HG02759 (cell line): ENCODE results near the gene ST6GALNAC3.
"Not testable (repeated sequence)": the region's sequence is repeated elsewhere in the genome, so short reads cannot be mapped to it uniquely, and the experiment has no call there.

Source experiments
- ATAC-seq: cut with Tn5 transposase; IDR thresholded peaks from one replicate; pipeline ENCODE4 v1.9.1; 2021; ENCODE audit warnings: mild to moderate bottlenecking, moderate library complexity; ENCODE audit not compliant: unreplicated experiment

Gene ST6GALNAC3

DNA sequence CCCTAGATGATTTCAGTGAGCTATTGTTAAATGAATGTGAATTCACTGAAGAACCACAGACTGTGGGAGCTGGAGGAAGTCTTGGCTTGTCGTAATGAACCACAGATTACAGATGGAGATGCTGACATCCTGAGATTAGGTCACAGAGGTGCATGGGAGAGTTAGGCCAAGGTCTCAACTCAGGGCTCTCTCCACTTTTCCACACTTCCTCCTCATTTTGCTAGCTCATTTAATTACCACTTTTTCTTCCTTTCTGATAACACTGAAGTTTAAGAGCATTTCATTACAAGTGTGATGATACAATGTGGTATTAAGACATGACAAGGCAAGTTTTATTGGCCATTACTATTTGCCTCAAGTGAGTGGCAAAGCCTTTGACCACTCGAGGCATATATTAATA lies 30.8 kb downstream of the ST6GALNAC3 start:
- no peak for ATAC-seq

DNA sequence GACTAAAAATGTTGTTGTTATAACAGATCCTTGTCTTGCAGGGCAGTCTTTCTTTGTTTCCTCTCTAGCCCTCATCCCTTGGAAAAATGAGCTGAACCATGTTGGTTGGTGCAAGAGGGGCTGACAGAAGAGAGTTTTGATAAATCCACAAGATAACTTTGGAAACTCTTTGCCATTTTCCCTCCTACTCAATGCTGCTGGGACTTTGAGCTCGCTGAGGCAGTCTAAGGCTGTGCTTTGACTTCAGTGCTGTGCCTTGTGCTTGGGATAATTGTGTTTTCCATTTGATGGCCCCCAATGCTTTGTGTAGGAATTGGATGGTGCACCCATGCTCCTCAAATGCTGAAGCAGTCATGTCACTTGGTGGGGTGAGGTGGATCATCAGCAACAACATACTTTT lies 31.7 kb downstream of the ST6GALNAC3 start:
- ATAC-seq: no peak

DNA sequence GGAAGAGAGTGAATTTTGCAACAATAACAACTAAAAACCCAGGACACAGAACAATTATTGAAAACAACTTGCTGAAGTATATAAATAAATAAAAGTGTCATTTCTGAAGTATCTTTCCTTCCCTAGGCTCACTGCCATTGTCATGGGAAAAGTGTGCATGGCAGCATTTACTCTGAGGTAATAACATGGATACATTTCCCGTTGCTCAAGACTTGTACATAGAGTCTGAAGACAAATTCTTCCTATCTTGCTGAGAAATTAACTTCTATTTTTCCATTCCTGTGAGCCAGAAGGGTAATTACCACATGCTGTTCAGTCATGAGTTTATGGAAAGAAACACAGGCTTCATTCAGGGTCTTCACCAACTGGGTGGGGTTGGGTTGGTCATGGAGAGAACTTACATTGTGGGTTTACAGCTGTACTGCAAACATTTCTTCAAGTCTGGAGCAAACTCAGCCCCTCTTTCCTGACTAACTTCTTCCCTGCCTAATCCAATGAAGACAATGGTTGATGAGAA lies 32.2 kb downstream of the ST6GALNAC3 start:
- no peak for ATAC-seq

DNA sequence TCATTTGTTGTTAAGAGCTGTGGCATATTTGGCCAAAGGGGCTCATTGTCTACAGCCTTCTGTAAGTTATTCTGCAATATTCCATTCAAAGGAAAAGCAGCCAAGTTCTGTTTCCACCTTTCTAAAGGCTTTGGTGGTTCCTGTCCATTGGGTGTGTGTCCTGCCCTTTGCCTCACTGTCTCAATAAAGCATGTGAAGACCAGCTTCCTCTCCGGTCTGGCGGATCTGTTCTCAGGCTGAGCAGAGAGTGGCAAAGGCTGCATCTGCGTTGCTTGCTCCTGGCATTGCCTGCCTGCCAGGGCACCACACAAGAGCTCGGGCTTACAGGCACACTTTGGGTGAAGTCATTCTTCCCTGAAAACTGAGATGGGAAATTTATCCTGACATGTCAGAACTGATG lies 34.9 kb downstream of the ST6GALNAC3 start:
- no peak for ATAC-seq

DNA sequence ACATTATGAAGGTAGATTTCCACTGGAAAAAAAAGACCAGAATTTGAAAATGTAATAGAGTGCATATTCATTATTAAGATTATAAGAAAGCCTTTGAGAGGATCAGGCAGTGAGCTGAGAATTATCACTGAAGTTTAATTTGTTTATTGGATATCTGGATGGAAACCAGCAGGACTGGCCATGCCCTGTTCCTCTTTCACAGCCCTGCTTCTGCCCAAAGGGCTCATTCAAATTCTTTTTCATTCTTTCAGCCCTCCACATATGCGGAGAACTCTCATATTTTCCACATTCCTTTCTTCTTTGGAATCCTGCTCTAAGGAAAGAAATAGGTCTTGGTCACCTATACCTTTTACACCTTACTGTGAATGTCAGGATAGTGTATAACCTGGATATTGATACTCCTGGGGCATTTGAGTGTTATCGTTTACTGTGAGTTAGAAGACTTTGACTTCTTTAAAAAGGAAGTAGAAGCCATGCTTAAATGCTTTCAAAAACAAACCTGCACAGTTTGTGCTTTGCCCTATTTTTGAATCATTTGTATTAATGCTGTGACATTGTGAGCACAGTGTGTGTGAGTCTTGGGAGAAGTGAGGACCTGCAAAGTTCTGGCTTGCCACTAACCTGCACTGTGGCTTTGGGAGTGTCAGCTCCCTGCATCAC lies 35.5 kb downstream of the ST6GALNAC3 start:
- no peak for ATAC-seq

DNA sequence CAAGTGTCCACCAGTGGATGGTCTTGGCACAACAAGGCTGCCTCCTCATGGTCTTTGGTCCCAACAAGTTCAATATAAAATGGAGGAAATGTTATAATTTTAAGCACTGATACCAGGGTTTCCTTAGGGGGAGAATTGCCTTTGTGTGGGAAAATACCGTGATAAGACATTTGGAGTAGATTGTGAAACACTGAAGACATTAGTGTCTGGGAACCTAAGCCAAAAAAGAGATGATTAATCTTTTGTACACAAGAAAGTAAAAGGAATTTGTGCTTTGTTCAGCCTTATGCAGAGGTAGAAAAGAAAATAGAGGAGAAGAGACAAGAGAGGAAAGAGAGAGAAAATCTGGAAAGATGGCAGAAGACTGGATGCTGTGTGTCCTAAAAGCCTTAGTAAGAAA lies 36.1 kb downstream of the ST6GALNAC3 start:
- ATAC-seq: no peak

DNA sequence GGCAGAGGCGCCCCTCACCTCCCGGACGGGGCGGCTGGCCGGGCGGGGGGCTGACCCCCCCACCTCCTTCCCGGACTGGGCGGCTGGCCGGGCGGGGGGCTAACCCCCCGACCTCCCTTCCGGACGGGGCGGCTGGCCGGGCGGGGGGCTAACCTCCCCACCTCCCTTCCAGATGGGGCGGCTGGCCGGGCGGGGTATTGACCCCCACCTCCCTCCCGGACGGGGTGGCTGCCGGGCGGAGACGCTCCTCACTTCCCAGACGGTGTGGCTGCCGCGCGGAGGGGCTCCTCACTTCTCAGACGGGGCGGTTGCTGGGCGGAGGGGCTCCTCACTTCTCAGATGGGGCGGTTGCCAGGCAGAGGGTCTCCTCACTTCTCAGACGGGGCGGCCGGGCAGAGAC lies 37.8 kb downstream of the ST6GALNAC3 start:
- ATAC-seq: not testable (repeated sequence)

DNA sequence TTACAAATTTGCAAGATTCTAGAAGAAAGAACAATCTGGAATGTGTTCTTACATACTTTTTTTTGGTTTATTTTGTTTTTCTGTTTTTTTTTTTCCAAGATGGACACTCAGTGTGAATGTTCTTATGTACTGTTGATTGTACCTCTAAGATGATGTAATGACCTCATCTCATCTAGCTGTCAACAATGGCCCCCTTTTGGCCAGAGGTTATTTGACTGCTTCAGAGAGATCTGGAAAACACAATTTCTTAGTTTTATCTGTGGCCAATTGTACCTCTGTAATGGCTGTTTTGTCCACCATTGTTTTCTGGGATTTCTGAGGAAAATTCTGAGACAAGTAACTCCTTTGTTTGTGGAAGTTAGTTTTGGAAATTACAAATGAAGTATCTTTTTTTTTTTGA lies 38.9 kb downstream of the ST6GALNAC3 start:
- ATAC-seq: no peak

DNA sequence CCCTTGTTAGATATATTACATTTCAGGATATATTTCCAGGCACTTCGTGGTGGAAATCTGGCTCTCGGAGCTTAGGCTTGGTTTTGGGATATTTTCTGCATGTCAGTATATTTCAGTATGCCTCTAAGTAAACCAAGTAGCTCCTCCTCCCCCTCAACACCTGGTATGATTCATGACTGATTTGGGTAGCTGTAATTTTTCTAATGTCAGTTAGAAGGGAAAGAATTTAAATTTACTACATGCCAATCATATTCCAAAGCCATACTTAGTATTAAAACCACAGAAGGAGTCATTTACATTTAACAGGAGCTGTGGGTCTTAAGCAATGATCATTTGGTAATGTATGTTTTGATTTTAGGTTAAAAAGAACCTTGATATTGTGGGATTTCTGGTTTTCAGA lies 40.6 kb downstream of the ST6GALNAC3 start:
- ATAC-seq: no peak

DNA sequence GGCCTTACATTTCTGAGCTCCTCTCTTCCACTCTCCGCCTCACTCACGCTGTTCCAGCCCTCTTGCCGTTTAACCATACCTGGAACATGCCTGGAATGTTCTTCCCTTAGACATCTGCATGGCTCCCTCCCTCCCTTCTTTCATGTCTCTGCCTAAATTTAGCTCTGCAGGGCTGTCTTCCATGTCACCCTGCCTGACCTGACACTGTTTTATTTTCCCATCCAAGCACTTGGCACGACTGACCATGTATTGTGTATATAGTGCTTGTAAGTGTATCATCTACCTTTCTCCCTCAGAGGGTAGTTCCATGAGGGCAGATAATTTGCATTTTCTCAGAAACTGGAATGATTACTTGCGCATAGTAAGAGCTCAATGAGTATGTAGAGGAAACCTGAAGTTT lies 47.3 kb downstream of the ST6GALNAC3 start:
- ATAC-seq: no peak

DNA sequence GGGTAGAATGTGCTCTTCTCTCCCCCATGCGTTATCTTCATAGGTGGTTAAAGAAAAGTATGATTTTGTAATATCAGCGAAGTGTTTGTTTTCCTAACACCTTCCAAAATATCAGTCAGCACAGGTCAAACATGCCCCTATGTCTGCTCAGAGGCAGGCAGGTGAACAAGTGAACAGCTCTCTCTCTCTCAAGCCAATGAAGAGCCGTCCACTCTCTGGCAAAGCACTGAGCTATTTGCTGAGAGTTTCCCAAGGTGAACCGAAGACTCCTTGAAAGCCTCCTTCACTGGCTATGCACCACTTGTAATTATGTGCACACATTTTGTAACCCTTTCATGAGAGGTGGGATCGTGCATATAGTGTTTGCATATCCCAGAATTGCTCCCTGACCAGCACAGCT lies 47.7 kb downstream of the ST6GALNAC3 start:
- no peak for ATAC-seq

DNA sequence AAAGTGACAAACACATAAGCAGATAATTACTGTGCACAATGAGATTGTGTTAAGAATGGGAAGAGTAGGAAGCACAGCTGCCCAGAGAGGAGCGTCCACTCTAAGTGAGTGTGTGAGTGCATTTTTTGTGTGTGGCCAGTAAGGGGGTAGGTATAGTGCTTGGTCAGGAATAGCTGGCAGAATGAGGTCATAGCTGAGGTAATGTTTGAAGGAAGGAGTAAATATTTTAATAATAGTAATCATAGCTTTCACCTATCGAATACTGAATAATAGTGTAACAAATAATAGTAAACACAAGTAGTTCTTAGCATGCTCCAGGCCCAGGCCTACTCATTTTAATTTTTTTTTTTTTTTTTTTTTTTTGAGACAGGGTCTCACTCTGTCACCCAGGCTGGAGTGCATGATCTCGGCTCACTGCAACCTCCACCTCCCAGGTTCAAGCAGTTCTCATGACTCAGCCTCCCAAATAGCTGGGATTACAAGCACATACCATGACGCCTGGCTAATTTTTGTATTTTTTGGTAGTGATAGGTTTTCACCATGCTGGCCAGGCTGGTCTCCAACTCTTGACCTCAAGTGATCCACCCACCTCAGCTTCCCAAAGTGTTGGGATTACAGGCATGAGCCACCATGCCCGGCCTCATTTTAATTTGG lies 49.0 kb downstream of the ST6GALNAC3 start:
- ATAC-seq: not testable (repeated sequence)

DNA sequence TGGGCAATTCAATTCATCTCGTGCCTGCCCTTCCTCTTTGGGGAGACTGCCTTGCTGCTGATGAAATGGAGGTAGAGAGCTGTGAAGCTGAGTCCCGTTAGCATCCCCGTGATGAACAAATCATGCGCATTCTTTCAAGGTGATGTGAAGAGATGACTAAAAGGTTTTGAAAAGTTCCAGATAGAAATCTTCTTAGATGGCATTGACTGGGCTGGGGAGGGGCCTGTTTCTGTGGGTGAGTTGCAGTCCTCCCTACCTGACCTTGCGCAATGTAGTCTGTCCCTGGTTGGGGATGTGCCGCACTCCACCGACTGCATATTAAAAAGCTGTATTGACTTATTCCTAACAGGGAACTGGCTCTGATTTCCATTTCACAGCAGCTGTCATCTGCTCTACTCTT lies 49.6 kb downstream of the ST6GALNAC3 start:
- ATAC-seq: no peak

DNA sequence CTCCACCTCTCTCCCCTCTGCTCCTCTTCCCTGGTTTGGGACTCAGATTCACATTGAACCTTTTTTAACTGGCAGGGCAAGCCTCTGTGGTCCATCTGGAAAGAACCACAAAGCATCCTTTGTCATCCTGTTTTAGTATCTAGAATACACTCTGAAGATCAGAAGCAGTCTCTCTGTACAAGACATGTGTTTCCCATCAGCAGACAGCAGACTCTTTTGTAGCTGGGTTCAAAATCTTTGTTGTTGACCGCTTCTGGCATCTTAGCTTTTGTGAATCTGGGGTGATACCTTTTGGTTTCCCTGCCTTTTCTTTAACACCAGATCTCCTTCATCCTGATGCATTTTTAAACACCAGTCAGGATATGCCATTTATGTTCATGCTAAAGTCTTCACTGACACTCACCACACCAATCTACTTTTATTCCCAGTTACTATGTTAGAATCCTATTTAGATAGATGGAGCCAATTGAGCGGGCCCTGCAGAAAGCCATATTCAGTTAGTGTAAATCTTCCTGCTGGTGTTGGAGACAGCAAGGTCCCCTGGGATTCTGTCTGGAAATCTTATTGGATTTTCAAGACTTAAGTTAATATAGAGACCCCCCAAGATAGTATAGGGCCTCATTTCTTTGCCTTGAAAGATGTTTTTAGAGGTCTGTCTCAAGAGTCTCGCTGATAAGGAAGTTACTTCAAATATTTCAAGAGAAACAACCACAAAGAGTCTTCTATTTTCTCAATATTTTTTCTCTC lies 51.1 kb downstream of the ST6GALNAC3 start:
- ATAC-seq: no peak

DNA sequence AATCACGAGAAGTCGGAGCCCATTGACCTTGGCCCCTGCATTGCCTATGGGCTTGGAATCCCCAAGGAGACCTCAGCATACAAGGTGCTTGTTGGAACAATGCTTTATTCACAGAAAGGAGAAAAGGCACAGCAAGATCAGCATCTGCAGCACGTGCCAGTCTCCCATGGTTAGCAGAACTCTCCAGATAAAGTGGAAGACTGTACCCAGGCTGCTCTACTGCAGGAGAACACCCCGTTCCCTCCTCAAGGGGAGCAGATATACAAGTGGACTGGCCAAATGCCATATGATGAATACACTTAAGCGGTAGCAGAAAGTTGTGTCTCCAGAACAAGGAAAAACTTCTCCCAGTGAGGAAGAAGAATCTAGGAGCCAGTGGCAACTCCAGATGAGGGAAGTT lies 53.5 kb downstream of the ST6GALNAC3 start:
- ATAC-seq: no peak

DNA sequence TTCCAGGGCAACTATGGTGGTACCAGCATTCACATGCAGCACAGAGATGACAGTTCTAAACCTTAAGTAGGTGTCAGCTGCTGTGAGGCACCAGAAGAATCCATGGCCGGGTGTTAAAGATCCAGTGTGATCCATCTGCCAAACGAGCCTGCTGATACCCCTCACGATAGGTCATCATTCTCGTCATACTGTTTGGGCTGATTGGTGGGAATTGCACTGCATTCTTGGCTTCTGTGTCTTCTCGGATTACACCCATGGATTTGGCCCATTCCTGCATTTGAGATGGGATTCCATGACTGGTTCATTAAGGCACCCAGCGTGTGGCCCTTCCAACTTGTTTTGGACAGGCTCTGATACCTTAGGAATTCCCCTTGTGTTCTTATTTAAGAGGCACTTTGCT lies 55.2 kb downstream of the ST6GALNAC3 start:
- no peak for ATAC-seq

DNA sequence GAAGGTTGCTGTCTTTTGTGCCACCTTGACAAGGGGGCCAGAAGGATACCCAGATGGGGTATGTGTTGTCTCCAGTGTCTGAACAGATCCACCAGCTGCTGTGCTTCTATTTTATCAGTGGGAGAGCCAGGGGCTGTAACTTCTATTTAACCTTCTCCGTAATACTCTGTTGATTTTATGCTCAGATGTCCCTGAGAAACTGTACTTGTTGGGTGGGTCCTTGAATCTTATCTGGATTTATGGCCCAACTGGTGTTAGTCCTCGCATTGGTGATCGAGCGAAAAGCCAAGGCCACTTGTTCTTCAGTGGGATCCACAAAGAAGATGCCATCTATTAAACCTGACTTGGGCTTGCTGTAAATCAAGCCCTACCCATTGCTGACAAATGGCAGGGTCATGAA lies 56.4 kb downstream of the ST6GALNAC3 start:
- ATAC-seq: no peak

DNA sequence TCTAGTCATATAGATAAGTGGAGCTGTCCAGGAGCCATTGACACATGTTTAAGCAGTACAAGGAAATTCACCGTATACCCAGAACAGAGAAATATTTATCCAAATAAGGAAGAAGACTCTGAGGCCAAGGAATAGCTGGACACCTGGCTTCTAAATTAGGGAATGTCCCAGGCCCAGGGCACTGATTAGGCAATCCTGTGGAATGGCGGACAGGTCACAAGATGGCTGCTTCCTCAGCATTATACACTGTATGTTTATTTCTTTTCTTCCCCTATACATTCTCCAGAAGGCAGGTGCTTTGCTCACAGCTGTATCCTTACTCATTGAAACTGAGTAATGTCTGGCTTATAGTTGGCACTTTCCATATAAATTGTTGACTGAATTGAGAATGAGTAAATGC lies 59.4 kb downstream of the ST6GALNAC3 start:
- ATAC-seq: no peak

DNA sequence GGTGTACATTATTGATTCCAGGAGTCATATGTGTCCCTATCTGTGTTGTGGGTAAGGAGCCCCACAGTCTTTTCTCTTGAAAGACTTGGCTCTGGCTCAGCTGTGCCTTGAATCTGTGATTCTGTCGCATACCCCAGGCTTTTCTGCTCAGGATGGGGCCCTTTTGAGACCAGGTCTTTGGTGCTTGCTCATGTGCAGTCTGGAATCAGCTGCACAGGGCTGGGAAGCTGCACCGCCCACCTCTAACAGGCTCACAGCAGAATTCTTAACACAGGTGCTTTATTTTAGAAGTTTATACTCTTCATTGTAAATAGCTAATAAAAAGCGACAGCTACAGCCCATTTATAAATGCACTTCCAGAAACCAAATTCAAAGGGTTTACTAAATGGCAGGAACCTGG lies 61.3 kb downstream of the ST6GALNAC3 start:
- no peak for ATAC-seq

DNA sequence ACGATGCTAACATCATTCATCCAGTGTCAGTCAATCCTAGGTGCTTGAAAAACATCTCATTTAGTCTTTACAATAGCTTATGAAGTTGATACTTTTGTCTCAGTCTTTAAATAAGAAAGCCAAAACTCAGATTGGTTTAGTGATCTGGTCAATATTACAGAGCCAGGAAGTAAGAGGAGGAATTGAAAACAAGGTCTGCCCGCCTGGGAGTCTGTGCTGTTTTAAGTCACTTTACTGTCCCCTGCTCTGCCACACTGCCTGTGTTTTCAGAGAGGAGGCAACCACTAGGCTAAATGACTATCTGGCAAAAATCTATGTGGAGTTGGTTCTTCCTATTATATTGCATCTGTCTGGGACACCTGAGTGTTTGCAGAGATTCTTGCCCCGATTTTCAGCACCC lies 62.3 kb downstream of the ST6GALNAC3 start:
- peak; percentile 58 for ATAC-seq

DNA sequence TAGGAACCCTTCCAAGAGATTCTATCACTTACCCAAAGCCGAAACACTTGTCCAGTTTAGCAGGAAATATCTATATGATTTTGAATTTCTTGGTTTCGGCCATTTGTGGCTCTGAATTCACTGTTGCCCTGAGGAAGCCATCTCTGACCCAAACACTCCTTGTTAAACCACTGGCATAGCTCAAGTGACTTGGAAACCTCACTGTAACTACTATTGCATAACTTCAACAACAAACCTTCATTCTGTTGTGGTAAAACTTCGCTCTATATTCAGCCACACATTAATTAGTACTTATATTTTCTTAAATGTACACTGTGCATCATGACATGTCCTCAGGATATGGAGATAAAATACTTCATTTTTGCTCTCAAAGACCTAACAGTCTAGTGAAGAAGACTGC lies 63.2 kb downstream of the ST6GALNAC3 start:
- no peak for ATAC-seq

DNA sequence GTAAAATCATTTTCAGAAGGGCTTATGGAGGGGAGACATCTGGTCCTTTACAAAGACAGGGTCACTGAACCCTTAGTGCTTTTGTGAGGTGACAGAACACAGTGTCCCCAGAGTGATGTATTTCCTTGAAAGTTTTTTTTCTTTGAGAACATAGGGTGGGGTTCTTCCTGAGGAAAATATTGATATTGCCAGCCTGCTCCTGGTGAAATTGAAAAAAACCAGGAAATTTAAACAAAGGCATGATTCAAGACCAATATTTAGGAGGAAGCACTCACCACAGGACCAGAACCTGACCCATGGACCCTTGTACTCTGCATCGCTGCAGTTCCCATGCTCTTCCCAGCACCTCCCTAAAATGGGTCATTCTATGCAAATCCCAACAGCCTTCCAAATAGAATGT lies 63.7 kb downstream of the ST6GALNAC3 start:
- no peak for ATAC-seq
